Transverse colon (tissue), 4 donors: ENCODE data around the gene TMC7.
"Not testable (repeated sequence)": the region's sequence is repeated elsewhere in the genome, so short reads cannot be mapped to it uniquely, and the experiment has no call there.

Experiments
- EP300 ChIP-seq: sonication (generic); formaldehyde crosslinking; IDR thresholded peaks from one replicate; pipeline ENCODE4 v1.6.1; 2017; ENCODE audit warnings: antibody characterized with exemption, low read depth
- POLR2A ChIP-seq: fragments of 450-650 bp; IDR thresholded peaks from one replicate; pipeline ENCODE4 v1.6.1; 2016; ENCODE audit warnings: antibody characterized with exemption, mild to moderate bottlenecking, moderate library complexity
- POLR2AphosphoS5 ChIP-seq, 3 donors: sonication (generic); formaldehyde crosslinking; IDR thresholded peaks; one replicate each; pipeline ENCODE4 v1.6.1; 2016; ENCODE audit warnings: antibody characterized with exemption in 3 of 3
- TF ChIP-seq, protein P1 (sequence below), 5 experiments: fragments of 200-600 bp in 3 of 5; fragments of 450-650 bp in 2 of 5; sonication (generic) in 3 of 5; IDR thresholded peaks; 1 replicate in 2 of 5; 2 replicates in 3 of 5; pipeline ENCODE4 v1.5.1; 2016 to 2017; ENCODE audit warnings: antibody characterized with exemption in 5 of 5, inconsistent platforms in 3 of 5, mild to moderate bottlenecking in 2 of 5, moderate library complexity in 1 of 5

DNA sequence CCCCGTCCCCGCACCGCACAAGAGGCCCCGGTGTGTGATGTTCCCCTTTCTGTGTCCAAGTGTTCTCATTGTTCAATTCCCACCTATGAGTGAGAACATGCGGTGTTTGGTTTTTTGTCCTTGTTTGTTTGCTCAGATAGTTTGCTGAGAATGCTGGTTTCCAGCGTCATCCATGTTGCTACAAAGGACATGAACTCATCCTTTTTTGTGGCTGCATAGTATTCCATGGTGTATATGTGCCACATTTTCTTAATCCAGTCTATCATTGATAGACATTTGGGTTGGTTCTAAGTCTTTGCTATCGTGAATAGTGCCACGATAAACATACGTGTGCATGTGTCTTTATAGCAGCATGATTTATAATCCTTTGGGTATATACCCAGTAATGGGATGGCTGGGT lies 8.0 kb downstream of the TMC7 start:
- TF ChIP-seq, protein P1, sequence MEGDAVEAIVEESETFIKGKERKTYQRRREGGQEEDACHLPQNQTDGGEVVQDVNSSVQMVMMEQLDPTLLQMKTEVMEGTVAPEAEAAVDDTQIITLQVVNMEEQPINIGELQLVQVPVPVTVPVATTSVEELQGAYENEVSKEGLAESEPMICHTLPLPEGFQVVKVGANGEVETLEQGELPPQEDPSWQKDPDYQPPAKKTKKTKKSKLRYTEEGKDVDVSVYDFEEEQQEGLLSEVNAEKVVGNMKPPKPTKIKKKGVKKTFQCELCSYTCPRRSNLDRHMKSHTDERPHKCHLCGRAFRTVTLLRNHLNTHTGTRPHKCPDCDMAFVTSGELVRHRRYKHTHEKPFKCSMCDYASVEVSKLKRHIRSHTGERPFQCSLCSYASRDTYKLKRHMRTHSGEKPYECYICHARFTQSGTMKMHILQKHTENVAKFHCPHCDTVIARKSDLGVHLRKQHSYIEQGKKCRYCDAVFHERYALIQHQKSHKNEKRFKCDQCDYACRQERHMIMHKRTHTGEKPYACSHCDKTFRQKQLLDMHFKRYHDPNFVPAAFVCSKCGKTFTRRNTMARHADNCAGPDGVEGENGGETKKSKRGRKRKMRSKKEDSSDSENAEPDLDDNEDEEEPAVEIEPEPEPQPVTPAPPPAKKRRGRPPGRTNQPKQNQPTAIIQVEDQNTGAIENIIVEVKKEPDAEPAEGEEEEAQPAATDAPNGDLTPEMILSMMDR (IDR thresholded peaks at IDR 0.05) = not testable (repeated sequence)
- not testable (repeated sequence) for TF ChIP-seq POLR2AphosphoS5 (IDR thresholded peaks at IDR 0.05); POLR2A; EP300
